AG04450 (cell line): Measurements from ENCODE around the gene CD4. TPM values are rescaled to one million over a fixed set of nuclear protein-coding genes. Genes with fewer than 3 reads are reported as not detected.
A peak's percentile ranks its signal among the peaks of the same experiment; 100 is the strongest.

Experiments
- CTCF ChIA-PET: fragments of 300-600, 350-600 bp; formaldehyde crosslinking; extraction: SDS; loops from one replicate; lab custom pipeline; 2022; ENCODE audit warnings: antibody characterized with exemption, inconsistent platforms; lab: Charles Lee
- POLR2A ChIA-PET: fragments of 350-600 bp; formaldehyde crosslinking; extraction: SDS; loops from one replicate; lab custom pipeline; 2021; ENCODE audit warnings: antibody characterized with exemption, inconsistent platforms; lab: Yijun Ruan, JAX
- DNase-seq: peaks from one replicate; pipeline ENCODE4 v3.0.0-alpha.2; 2011; ENCODE audit warnings: low read depth, low spot score
- H3K27ac ChIP-seq: one replicate; pipeline ENCODE4 v1.5.1; 2012; ENCODE audit warnings: low read depth, low read length, control low read depth
- H3K27me3 ChIP-seq: one replicate; pipeline ENCODE4 v1.6.0; 2012; ENCODE audit warnings: low read length; ENCODE audit not compliant: control insufficient read depth, insufficient read depth
- H3K4me3 ChIP-seq: 2 replicates; pipeline ENCODE4 v1.5.1; 2011; ENCODE audit warnings: mild to moderate bottlenecking, low read depth, low read length, control low read depth
- H3K9me3 ChIP-seq: 2 replicates; pipeline ENCODE4 v1.5.1; 2012; ENCODE audit warnings: low read length; ENCODE audit not compliant: control insufficient read depth, insufficient read depth
- CTCF ChIP-seq: IDR thresholded peaks from 2 replicates; pipeline ENCODE4 v1.5.1; 2011; ENCODE audit warnings: low read depth, low read length, control low read depth, inconsistent platforms
- polyA plus RNA-seq: library from polyadenylated mRNA; depleted of rRNA; stranded (reverse); fragments of >200 nt; gene quantifications from 2 replicates; pipeline ENCODE4 v1.2.3, GENCODE V29; 2011

Gene CD4
- polyA plus RNA-seq, 1 experiment, result 24.9 TPM

GRCh38 chr12:6775185-6776174 lies 13.8 kb upstream of the CD4 start:
- ChIA-PET CTCF (interaction anchor here (2.9 to 3.6 kb wide), 2 partner anchors 9 to 22 kb away, joined by 13 to 23 read pairs; partner anchors contain the start of genes MLF2 and PTMS), POLR2A (interaction anchor here (0.6 to 5.4 kb wide), 2 partner anchors 9 to 65 kb away, joined by 3 to 33 read pairs; partner anchors contain the start of gene PTMS)
- no peak overlapping the region for H3K27ac ChIP-seq
- H3K4me3 ChIP-seq, result no peak overlapping the region
- DNase-seq, result no peak
- H3K27me3 ChIP-seq, result no peaks in the 10 kb centered on the region
- no peaks in the 10 kb centered on the region for H3K9me3 ChIP-seq
- TF ChIP-seq CTCF, result no peak

- ChIA-PET CTCF (interaction anchor here (0.5 to 7.6 kb wide), 4 partner anchors 10 to 171 kb away, joined by 3 to 124 read pairs (median 10); partner anchors contain the start of genes MLF2 and PTMS), POLR2A (interaction anchor here (5.4 kb wide), 1 partner anchor 11 kb away, joined by 33 read pairs; the partner anchor contains the start of gene PTMS)
- no peak for TF ChIP-seq CTCF
- Histone ChIP-seq H3K27ac (no peak overlapping the region), H3K4me3 (no peak overlapping the region), H3K27me3 (no peaks in the 10 kb centered on the region), H3K9me3 (no peaks in the 10 kb centered on the region)
- no peak for DNase-seq
Observed at GRCh38 chr12:6777386-6777785, 11.9 kb upstream of the CD4 start.

- CTCF ChIA-PET, result interaction anchor here (0.6 to 7.6 kb wide), 13 partner anchors 9 to 148 kb away, joined by 3 to 124 read pairs (median 3); partner anchors contain the start of genes CD4, MLF2 and PTMS
- TF ChIP-seq CTCF, result no peak
- no peaks in the 10 kb centered on the region for H3K27me3 ChIP-seq
- H3K27ac ChIP-seq, result peak overlapping the region; percentile 39
- no peak for DNase-seq
- H3K4me3 ChIP-seq, result peak overlapping the region; percentile 55
- no peaks in the 10 kb centered on the region for H3K9me3 ChIP-seq
- POLR2A ChIA-PET, result interaction anchor here (0.5 to 5.4 kb wide), 6 partner anchors 10 to 241 kb away, joined by 4 to 33 read pairs (median 5); partner anchors contain the start of genes MLF2 and PTMS
Observed at GRCh38 chr12:6778217-6778573, 11.1 kb upstream of the CD4 start.

- H3K4me3 ChIP-seq, result peak overlapping the region; percentile 55
- TF ChIP-seq CTCF, result peak; percentile 92
- ChIA-PET CTCF (interaction anchor here (0.6 to 7.6 kb wide), 13 partner anchors 8 to 148 kb away, joined by 3 to 124 read pairs (median 3); partner anchors contain the start of genes CD4, MLF2 and PTMS), POLR2A (interaction anchor here (0.5 to 5.4 kb wide), 6 partner anchors 10 to 242 kb away, joined by 4 to 33 read pairs (median 5); partner anchors contain the start of genes MLF2 and PTMS)
- peak; percentile 85 for DNase-seq
- H3K9me3 ChIP-seq, result no peaks in the 10 kb centered on the region
- H3K27ac ChIP-seq, result peak overlapping the region; percentile 39
- no peaks in the 10 kb centered on the region for H3K27me3 ChIP-seq
Observed at GRCh38 chr12:6778574-6779550, 10.5 kb upstream of the CD4 start.
